ENCODE data around the gene CEBPG. TPM values are rescaled to one million over a fixed set of nuclear protein-coding genes. Genes with fewer than 3 reads are reported as not detected.

CEBPG gene
- polyA plus RNA-seq, 1 donor from 2014 or later: 67.5 TPM

GRCh38 chr19:33335446-33335845 is 38.1 kb upstream of the CEBPG start:
- Histone ChIP-seq H3K79me2 (replicated peaks; ENCODE audit: insufficient read depth, low read length) (no peaks in the 10 kb centered on the region), H3K36me3 (ENCODE audit: insufficient read depth, low read length) (no peaks in the 10 kb centered on the region), H3K9ac (ENCODE audit: low read length) (no peak overlapping the region), H3K27me3 (ENCODE audit: insufficient read depth, low read depth, low read length) (no peaks in the 10 kb centered on the region), H3K9me3 (ENCODE audit: low read length) (no peaks in the 10 kb centered on the region), H3K4me3 (ENCODE audit: low read length) (no peak overlapping the region), H3K27ac (ENCODE audit: low read length) (no peak overlapping the region), H2AFZ (ENCODE audit: low read depth, low read length) (no peak overlapping the region), H4K20me1 (ENCODE audit: insufficient read depth) (no peaks in the 10 kb centered on the region), H3K9me2 (ENCODE audit: insufficient read depth, low read length) (no peaks in the 10 kb centered on the region), H3F3A (ENCODE audit: insufficient read depth, low read length, poor library complexity, severe bottlenecking) (no peaks in the 10 kb centered on the region), H3K4me2 (ENCODE audit: low read length) (no peak overlapping the region)
- TF ChIP-seq MXI1 (conservative IDR thresholded peaks at IDR 0.05; ENCODE audit: poor library complexity, severe bottlenecking) (no peak), REST (IDR thresholded peaks at IDR 0.05; ENCODE audit: borderline replicate concordance) (no peak), POLR2AphosphoS5 (IDR thresholded peaks at IDR 0.05) (no peak), CTCF (IDR thresholded peaks at IDR 0.05; ENCODE audit: poor library complexity, severe bottlenecking) (no peak), TAF1 (IDR thresholded peaks at IDR 0.05; ENCODE audit: low read depth) (no peak)

DNA sequence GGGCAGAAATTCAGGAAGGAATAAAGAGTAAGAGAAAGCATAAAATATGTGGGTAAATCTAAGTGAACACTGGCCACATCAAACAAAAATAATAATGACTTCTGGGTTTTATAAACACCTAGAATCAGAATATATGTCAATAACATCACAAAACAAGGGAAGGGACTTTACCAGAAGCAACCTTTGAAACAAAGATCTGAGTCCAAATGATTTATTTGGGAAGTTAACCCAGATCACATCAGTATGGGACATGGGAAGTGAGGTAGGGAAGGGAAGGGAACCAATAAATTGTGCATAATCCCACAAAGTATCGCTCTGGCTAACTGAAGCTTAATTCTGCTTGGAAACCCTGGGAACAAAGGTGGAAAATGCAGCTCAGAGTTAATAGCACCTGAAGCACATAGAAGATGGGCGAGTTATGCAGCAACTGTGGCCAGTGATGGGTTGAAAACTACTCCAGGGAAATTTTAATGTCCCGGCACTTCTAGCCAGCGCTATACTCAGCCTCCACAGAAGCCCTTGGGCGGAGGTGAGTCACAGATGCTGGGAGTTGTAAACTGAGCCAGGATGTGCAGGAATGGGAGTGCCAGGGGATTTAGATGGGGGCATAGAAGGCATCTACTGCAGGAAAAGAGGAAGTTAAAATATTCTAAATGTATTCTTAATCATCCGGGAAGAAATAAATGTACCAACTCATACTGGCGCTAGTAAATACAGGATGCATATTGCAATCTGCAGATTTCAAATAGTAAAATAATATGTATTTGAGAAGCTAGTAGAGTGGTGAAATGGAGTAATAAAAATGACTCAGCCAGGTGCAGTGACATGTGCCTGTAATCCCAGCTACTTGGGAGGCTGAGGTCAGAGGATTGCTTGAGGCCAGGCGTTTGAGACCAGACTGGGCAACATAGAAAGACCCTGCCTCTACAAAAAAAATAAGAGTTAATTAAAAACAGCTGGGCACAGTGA is 34.2 kb upstream of the CEBPG start:
- H3K27me3 ChIP-seq (ENCODE audit: insufficient read depth, low read depth, low read length): no peaks in the 10 kb centered on the region
- no peak overlapping the region for H3K4me2 ChIP-seq (ENCODE audit: low read length)
- no peak overlapping the region for H2AFZ ChIP-seq (ENCODE audit: low read depth, low read length)
- no peaks in the 10 kb centered on the region for H3K9me2 ChIP-seq (ENCODE audit: insufficient read depth, low read length)
- no peaks in the 10 kb centered on the region for H3K79me2 ChIP-seq (replicated peaks; ENCODE audit: insufficient read depth, low read length)
- H3K27ac ChIP-seq (ENCODE audit: low read length): no peak overlapping the region
- no peaks in the 10 kb centered on the region for H3K9me3 ChIP-seq (ENCODE audit: low read length)
- no peaks in the 10 kb centered on the region for H3F3A ChIP-seq (ENCODE audit: insufficient read depth, low read length, poor library complexity, severe bottlenecking)
- H3K9ac ChIP-seq (ENCODE audit: low read length): no peak overlapping the region
- TF ChIP-seq TAF1 (IDR thresholded peaks at IDR 0.05; ENCODE audit: low read depth): no peak
- no peak for TF ChIP-seq EP300 (conservative IDR thresholded peaks at IDR 0.05; ENCODE audit: poor library complexity, severe bottlenecking)
- no peaks in the 10 kb centered on the region for H4K20me1 ChIP-seq (ENCODE audit: insufficient read depth)
- H3K36me3 ChIP-seq (ENCODE audit: insufficient read depth, low read length): no peaks in the 10 kb centered on the region
- no peak overlapping the region for H3K4me3 ChIP-seq (ENCODE audit: low read length)

GRCh38 chr19:33340991-33341390 is 32.5 kb upstream of the CEBPG start:
- no peaks in the 10 kb centered on the region for H4K20me1 ChIP-seq (ENCODE audit: insufficient read depth)

More at GRCh38 chr19:33340991-33341390, 32.5 kb upstream of the CEBPG start:
- Histone ChIP-seq H3K27me3 (ENCODE audit: insufficient read depth, low read depth, low read length) (no peaks in the 10 kb centered on the region), H3K9me2 (ENCODE audit: insufficient read depth, low read length) (no peaks in the 10 kb centered on the region), H3K36me3 (ENCODE audit: insufficient read depth, low read length) (no peaks in the 10 kb centered on the region), H3K27ac (ENCODE audit: low read length) (no peak overlapping the region), H3K4me2 (ENCODE audit: low read length) (no peak overlapping the region), H2AFZ (ENCODE audit: low read depth, low read length) (no peak overlapping the region), H3K9ac (ENCODE audit: low read length) (no peak overlapping the region), H3F3A (ENCODE audit: insufficient read depth, low read length, poor library complexity, severe bottlenecking) (no peaks in the 10 kb centered on the region), H3K9me3 (ENCODE audit: low read length) (no peaks in the 10 kb centered on the region), H3K4me3 (ENCODE audit: low read length) (no peak overlapping the region), H3K79me2 (replicated peaks; ENCODE audit: insufficient read depth, low read length) (no peaks in the 10 kb centered on the region)
- no peak for TF ChIP-seq POLR2AphosphoS5 (IDR thresholded peaks at IDR 0.05)
- TF ChIP-seq REST (IDR thresholded peaks at IDR 0.05; ENCODE audit: borderline replicate concordance): no peak
- no peak for TF ChIP-seq MXI1 (conservative IDR thresholded peaks at IDR 0.05; ENCODE audit: poor library complexity, severe bottlenecking)
- TF ChIP-seq EP300 (conservative IDR thresholded peaks at IDR 0.05; ENCODE audit: poor library complexity, severe bottlenecking): no peak
- no peak for TF ChIP-seq CTCF (IDR thresholded peaks at IDR 0.05; ENCODE audit: poor library complexity, severe bottlenecking)
- no peak for TF ChIP-seq EZH2 (IDR thresholded peaks at IDR 0.05; ENCODE audit: borderline replicate concordance, insufficient read depth, low read length, poor library complexity, severe bottlenecking)
- TF ChIP-seq SMC3 (conservative IDR thresholded peaks at IDR 0.05; ENCODE audit: poor library complexity): no peak
- no peak for TF ChIP-seq TAF1 (IDR thresholded peaks at IDR 0.05; ENCODE audit: low read depth)
- no peak for TF ChIP-seq RAD21 (conservative IDR thresholded peaks at IDR 0.05)
